Measurements from ENCODE around the gene PLAU. TPM values are rescaled to one million over a fixed set of nuclear protein-coding genes. Genes with fewer than 3 reads are reported as not detected.
A peak's percentile ranks its signal among the peaks of the same experiment; 100 is the strongest.

Gene PLAU
- total and polyA plus RNA-seq, 9 of the 15 experiments (the other 6 are each of a cell fraction or from before 2014, with no cell fraction given) = 2.1 to 16.9 (median 3.3) TPM

- TF ChIP-seq ZNF592 (IDR thresholded peaks at IDR 0.05) (peak; percentile 90), MYBL2 (IDR thresholded peaks at IDR 0.05; ENCODE audit: low read depth) (no peak), MYBL2 (CRISPR knock-in tag; IDR thresholded peaks at IDR 0.05; ENCODE audit: borderline replicate concordance) (no peak), DNMT1 (IDR thresholded peaks at IDR 0.05) (no peak), RBM17 (IDR thresholded peaks at IDR 0.05; ENCODE audit: borderline replicate concordance, low read depth, low read length) (no peak), HDAC2 (IDR thresholded peaks at IDR 0.05) (peak; percentile 61; the same call in 1 of the 2 replicates), SRSF1 (IDR thresholded peaks at IDR 0.05; ENCODE audit: low read depth, low read length) (no peak), EP300 (IDR thresholded peaks at IDR 0.05; ENCODE audit: low read length) (peak; percentile 27; the same call in 1 of the 2 replicates), SAFB2 (IDR thresholded peaks at IDR 0.05; ENCODE audit: borderline replicate concordance, low read depth, low read length, severe bottlenecking) (no peak), ZNF184 (CRISPR knock-in tag; IDR thresholded peaks at IDR 0.05) (no peak), EP400 (IDR thresholded peaks at IDR 0.05) (peak; percentile 20; the same call in 1 of the 2 replicates), TAF7 (tag; IDR thresholded peaks at IDR 0.05) (no peak), MAZ (CRISPR knock-in tag; conservative IDR thresholded peaks at IDR 0.05 in 1 of 2, IDR thresholded peaks at IDR 0.05 in 1 of 2) (peak in 1 of 2 experiments; percentile 61; a peak in 1 of 4 replicates), ZNF445 (CRISPR knock-in tag; IDR thresholded peaks at IDR 0.05; ENCODE audit: low read depth) (no peak), ARNT (IDR thresholded peaks at IDR 0.05) (no peak), CBX3 (IDR thresholded peaks at IDR 0.05; ENCODE audit: borderline replicate concordance in 1 of 2, low read length in 2 of 2) (no peak; a peak in 1 of 3 replicates), ZNF197 (CRISPR knock-in tag; IDR thresholded peaks at IDR 0.05; ENCODE audit: low read depth) (no peak), ZNF507 (tag; conservative IDR thresholded peaks at IDR 0.05) (no peak), SMARCB1 (IDR thresholded peaks at IDR 0.05; ENCODE audit: insufficient read length, low read depth) (no peak), ZNF384 (IDR thresholded peaks at IDR 0.05; ENCODE audit: low read depth, low read length) (no peak)
- TF ChIP-seq, protein P1, sequence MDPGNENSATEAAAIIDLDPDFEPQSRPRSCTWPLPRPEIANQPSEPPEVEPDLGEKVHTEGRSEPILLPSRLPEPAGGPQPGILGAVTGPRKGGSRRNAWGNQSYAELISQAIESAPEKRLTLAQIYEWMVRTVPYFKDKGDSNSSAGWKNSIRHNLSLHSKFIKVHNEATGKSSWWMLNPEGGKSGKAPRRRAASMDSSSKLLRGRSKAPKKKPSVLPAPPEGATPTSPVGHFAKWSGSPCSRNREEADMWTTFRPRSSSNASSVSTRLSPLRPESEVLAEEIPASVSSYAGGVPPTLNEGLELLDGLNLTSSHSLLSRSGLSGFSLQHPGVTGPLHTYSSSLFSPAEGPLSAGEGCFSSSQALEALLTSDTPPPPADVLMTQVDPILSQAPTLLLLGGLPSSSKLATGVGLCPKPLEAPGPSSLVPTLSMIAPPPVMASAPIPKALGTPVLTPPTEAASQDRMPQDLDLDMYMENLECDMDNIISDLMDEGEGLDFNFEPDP (CRISPR knock-in tag; IDR thresholded peaks at IDR 0.05) = no peak
- TF ChIP-seq, protein P2, sequence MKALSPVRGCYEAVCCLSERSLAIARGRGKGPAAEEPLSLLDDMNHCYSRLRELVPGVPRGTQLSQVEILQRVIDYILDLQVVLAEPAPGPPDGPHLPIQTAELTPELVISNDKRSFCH (CRISPR knock-in tag; IDR thresholded peaks at IDR 0.05) = no peak
- TF ChIP-seq, protein P2 (tag; IDR thresholded peaks at IDR 0.05) = peak; percentile 43; the same call in 1 of the 2 replicates
These were observed 21.1 kb downstream of the PLAU start (continued) for GRCh38 chr10:73931767-73932619.

All from K562 (cell line).